A549 (cell line): ENCODE data around the gene PLCB3. TPM values are rescaled to one million over a fixed set of nuclear protein-coding genes. Genes with fewer than 3 reads are reported as not detected.
A peak's percentile ranks its signal among the peaks of the same experiment; 100 is the strongest.

Experiments used
- ATAC-seq, 2 experiments: fragments of 200-7000 bp in 1 of 2; fragments of >200 bp in 1 of 2; cut with Nextera tagmentation in 1 of 2; cut with Tn5 transposase in 1 of 2; 3 replicates each; pipeline versions ENCODE4 v1.8.0 to v1.9.1; 2018 to 2020; ENCODE audit warnings: mild to moderate bottlenecking in 1 of 2, moderate library complexity in 1 of 2
- CTCF ChIA-PET: fragments of 300-600 bp; sonication (Branson Sonifier 250); formaldehyde crosslinking; extraction: SDS; loops from one replicate; lab custom pipeline; 2021; ENCODE audit warnings: antibody characterized with exemption, inconsistent platforms; lab: Yijun Ruan, JAX
- POLR2A ChIA-PET: fragments of 350-600 bp; formaldehyde crosslinking; extraction: SDS; loops from one replicate; lab custom pipeline; 2021; ENCODE audit warnings: antibody characterized with exemption, inconsistent platforms; lab: Yijun Ruan, JAX
- DNase-seq, 2 experiments: peaks; one replicate each; pipeline versions ENCODE4 v3.0.0 to v3.0.0-alpha.2; 2011 to 2016; ENCODE audit warnings: low read depth in 1 of 2, low spot score in 1 of 2
- FAIRE-seq: peaks from 2 replicates; lab custom pipeline; 2011; peaks lifted over from hg19 to GRCh38; lab: Jason Lieb, UNC
- H3K27ac ChIP-seq, 2 experiments: fragments of >200 bp; sonication (Bioruptor Twin); formaldehyde crosslinking; 3 replicates each; pipeline ENCODE4 v1.5.1; 2016 to 2017
- H3K4me1 ChIP-seq: fragments of >200 bp; sonication (Bioruptor Twin); formaldehyde crosslinking; 3 replicates; pipeline ENCODE4 v1.6.1; 2016
- H3K4me2 ChIP-seq: fragments of >200 bp; sonication (Bioruptor Twin); formaldehyde crosslinking; 3 replicates; pipeline ENCODE4 v1.6.1; 2016
- H3K4me3 ChIP-seq: fragments of >200 bp; sonication (Bioruptor Twin); formaldehyde crosslinking; 3 replicates; pipeline ENCODE4 v1.5.1; 2016
- H3K9me3 ChIP-seq: fragments of >200 bp; sonication (Bioruptor Twin); formaldehyde crosslinking; 3 replicates; pipeline ENCODE4 v1.6.1; 2016
- EP300 ChIP-seq, 2 experiments: fragments of >200 bp; sonication (Bioruptor Twin); formaldehyde crosslinking; IDR thresholded peaks; 2 replicates in 1 of 2; 3 replicates in 1 of 2; pipeline ENCODE4 v1.6.1; 2016 to 2017
- FOSL2 ChIP-seq, 2 experiments: fragments of 450-650 bp in 1 of 2; fragments of >200 bp in 1 of 2; sonication (Bioruptor Twin) in 1 of 2; formaldehyde crosslinking; IDR thresholded peaks; 2 replicates each; pipeline versions ENCODE4 v1.5.0 to v1.6.1; 2016 to 2020; ENCODE audit warnings: mild to moderate bottlenecking in 1 of 2, moderate library complexity in 1 of 2
- HOXA7 ChIP-seq: fragments of 250-450 bp; sonication (Bioruptor Pico); IDR thresholded peaks from 2 replicates; pipeline ENCODE4 v1.5.0; 2020; ENCODE audit warnings: mild to moderate bottlenecking, moderate library complexity
- HOXB5 ChIP-seq: fragments of 250-450 bp; sonication (Bioruptor Pico); IDR thresholded peaks from 2 replicates; pipeline ENCODE4 v1.5.0; 2020; ENCODE audit warnings: mild to moderate bottlenecking, moderate library complexity
- JUN ChIP-seq, 2 experiments: fragments of >200 bp; sonication (Bioruptor Twin); formaldehyde crosslinking; IDR thresholded peaks; 2 replicates in 1 of 2; 3 replicates in 1 of 2; pipeline ENCODE4 v1.6.1; 2016 to 2017
- KDM1A ChIP-seq: fragments of 200-600 bp; sonication (generic); IDR thresholded peaks from 2 replicates; pipeline ENCODE4 v1.6.1; 2016; ENCODE audit warnings: low read depth, mild to moderate bottlenecking
- MAFK ChIP-seq: fragments of 450-650 bp; IDR thresholded peaks from 2 replicates; pipeline ENCODE4 v1.6.1; 2014; ENCODE audit not compliant: partially characterized antibody
- NPAS2 ChIP-seq: fragments of 250-450 bp; sonication (Bioruptor Pico); IDR thresholded peaks from 2 replicates; pipeline ENCODE4 v1.8.0; 2022; ENCODE audit warnings: mild to moderate bottlenecking, moderate library complexity, borderline replicate concordance
- RARB ChIP-seq: fragments of 250-450 bp; sonication (Bioruptor Pico); IDR thresholded peaks from 2 replicates; pipeline ENCODE4 v1.8.0; 2021; ENCODE audit warnings: mild to moderate bottlenecking, moderate library complexity
- RFX5 ChIP-seq: fragments of 450-650 bp; IDR thresholded peaks from 2 replicates; pipeline ENCODE4 v1.7.1; 2014; ENCODE audit warnings: antibody characterized with exemption, mild to moderate bottlenecking, moderate library complexity
- SMC3 ChIP-seq: fragments of >200 bp; sonication (Bioruptor Twin); formaldehyde crosslinking; IDR thresholded peaks from 3 replicates; pipeline ENCODE4 v1.6.1; 2018; ENCODE audit warnings: inconsistent platforms
- TFCP2L1 ChIP-seq: fragments of 250-450 bp; sonication (Bioruptor Pico); IDR thresholded peaks from 2 replicates; pipeline ENCODE4 v1.5.0; 2021; ENCODE audit warnings: mild to moderate bottlenecking
- TP53 ChIP-seq: fragments of 250-450 bp; sonication (Bioruptor Pico); IDR thresholded peaks from 2 replicates; pipeline ENCODE4 v1.5.0; 2021; ENCODE audit warnings: mild to moderate bottlenecking, moderate library complexity
- ZNF302 ChIP-seq: fragments of 250-450 bp; sonication (Bioruptor Pico); IDR thresholded peaks from 2 replicates; pipeline ENCODE4 v1.9.0; 2021; ENCODE audit warnings: inconsistent platforms, mild to moderate bottlenecking, moderate library complexity
- WGBS: methylation state at CpG from one replicate; pipeline ENCODE4 v1.1.6; 2017; ENCODE audit errors: missing lambda C conversion rate; 5-methylcytosine and 5-hydroxymethylcytosine counted together
- polyA plus RNA-seq, 4 experiments: library from polyadenylated mRNA; depleted of rRNA in 3 of 4; stranded (reverse); fragments of >200 nt; fragmentation: RNase III in 1 of 4; extraction: RNeasy Plus Mini Kit Qiagen cat#74134 plus additional on column Dnase treatment in 1 of 4; gene quantifications; 2 replicates in 3 of 4; 3 replicates in 1 of 4; pipeline ENCODE4 v1.2.3, GENCODE V29; 2011 to 2017
- TF ChIP-seq, protein P1 (sequence below): fragments of >200 bp; sonication (Bioruptor Twin); formaldehyde crosslinking; IDR thresholded peaks from 3 replicates; pipeline ENCODE4 v1.5.1; 2016
- TF ChIP-seq, protein P2 (sequence below): fragments of 250-450 bp; sonication (Bioruptor Pico); IDR thresholded peaks from 2 replicates; pipeline ENCODE4 v1.5.0; 2021; ENCODE audit warnings: mild to moderate bottlenecking, moderate library complexity, borderline replicate concordance
- TF ChIP-seq, protein P3 (sequence below): IDR thresholded peaks from 2 replicates; pipeline ENCODE4 v1.6.1; 2012
- TF ChIP-seq, protein P4 (sequence below): fragments of 150-350 bp; IDR thresholded peaks from 2 replicates; pipeline ENCODE4 v1.6.1; 2014; ENCODE audit warnings: low read depth, mild to moderate bottlenecking, low read length
- TF ChIP-seq, protein P5 (sequence below): fragments of >200 bp; sonication (Bioruptor Twin); formaldehyde crosslinking; IDR thresholded peaks from 3 replicates; pipeline ENCODE4 v1.6.1; 2016
- TF ChIP-seq, protein P6 (sequence below): fragments of 450-650 bp; IDR thresholded peaks from 2 replicates; pipeline ENCODE4 v1.6.1; 2014; ENCODE audit warnings: antibody characterized with exemption

Gene PLCB3
- polyA plus RNA-seq, 2 of the 4 experiments (the other 2 are of a cell fraction), result 8.8 to 21.2 TPM

DNA sequence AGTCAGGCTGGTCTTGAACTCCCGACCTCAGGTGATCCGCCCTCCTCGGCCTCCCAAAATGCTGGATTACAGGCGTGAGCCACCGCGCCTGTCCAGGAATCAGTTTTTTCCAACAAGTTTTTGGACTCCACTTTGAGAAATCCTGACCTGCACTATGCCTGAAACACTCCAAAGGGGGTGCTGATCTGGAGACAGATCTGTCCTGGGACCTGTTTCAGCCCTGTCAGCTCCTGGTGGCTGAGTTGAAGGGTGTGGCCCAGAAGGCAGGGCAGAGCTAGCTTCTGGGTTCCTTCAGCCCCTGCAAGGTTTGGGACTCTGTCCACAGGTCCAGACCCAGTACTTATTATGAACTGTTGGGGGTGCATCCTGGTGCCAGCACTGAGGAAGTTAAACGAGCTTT, 19.8 kb upstream of the PLCB3 start:
- peaks cover 46% of the 10 kb centered on the region for H3K4me1 ChIP-seq
- CTCF ChIA-PET, result interaction anchor here (1.5 to 2.8 kb wide), 3 partner anchors 14 to 73 kb away, joined by 4 to 14 read pairs (median 4); no protein-coding TSS in a partner anchor
- ATAC-seq, result no peak
- no peak for TF ChIP-seq RARB (CRISPR knock-in tag)
- TF ChIP-seq FOSL2 (IDR thresholded peaks at IDR 0.05), result no peak
- TF ChIP-seq FOSL2 (CRISPR knock-in tag; IDR thresholded peaks at IDR 0.05), result no peak
- TF ChIP-seq RFX5, result no peak
- TF ChIP-seq, protein P1, sequence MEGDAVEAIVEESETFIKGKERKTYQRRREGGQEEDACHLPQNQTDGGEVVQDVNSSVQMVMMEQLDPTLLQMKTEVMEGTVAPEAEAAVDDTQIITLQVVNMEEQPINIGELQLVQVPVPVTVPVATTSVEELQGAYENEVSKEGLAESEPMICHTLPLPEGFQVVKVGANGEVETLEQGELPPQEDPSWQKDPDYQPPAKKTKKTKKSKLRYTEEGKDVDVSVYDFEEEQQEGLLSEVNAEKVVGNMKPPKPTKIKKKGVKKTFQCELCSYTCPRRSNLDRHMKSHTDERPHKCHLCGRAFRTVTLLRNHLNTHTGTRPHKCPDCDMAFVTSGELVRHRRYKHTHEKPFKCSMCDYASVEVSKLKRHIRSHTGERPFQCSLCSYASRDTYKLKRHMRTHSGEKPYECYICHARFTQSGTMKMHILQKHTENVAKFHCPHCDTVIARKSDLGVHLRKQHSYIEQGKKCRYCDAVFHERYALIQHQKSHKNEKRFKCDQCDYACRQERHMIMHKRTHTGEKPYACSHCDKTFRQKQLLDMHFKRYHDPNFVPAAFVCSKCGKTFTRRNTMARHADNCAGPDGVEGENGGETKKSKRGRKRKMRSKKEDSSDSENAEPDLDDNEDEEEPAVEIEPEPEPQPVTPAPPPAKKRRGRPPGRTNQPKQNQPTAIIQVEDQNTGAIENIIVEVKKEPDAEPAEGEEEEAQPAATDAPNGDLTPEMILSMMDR, result no peak
- TF ChIP-seq, protein P2, sequence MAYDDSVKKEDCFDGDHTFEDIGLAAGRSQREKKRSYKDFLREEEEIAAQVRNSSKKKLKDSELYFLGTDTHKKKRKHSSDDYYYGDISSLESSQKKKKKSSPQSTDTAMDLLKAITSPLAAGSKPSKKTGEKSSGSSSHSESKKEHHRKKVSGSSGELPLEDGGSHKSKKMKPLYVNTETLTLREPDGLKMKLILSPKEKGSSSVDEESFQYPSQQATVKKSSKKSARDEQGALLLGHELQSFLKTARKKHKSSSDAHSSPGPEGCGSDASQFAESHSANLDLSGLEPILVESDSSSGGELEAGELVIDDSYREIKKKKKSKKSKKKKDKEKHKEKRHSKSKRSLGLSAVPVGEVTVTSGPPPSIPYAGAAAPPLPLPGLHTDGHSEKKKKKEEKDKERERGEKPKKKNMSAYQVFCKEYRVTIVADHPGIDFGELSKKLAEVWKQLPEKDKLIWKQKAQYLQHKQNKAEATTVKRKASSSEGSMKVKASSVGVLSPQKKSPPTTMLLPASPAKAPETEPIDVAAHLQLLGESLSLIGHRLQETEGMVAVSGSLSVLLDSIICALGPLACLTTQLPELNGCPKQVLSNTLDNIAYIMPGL (CRISPR knock-in tag), result no peak
- no peak for TF ChIP-seq HOXB5 (CRISPR knock-in tag)
- TF ChIP-seq TFCP2L1 (CRISPR knock-in tag), result no peak
- TF ChIP-seq, protein P3, sequence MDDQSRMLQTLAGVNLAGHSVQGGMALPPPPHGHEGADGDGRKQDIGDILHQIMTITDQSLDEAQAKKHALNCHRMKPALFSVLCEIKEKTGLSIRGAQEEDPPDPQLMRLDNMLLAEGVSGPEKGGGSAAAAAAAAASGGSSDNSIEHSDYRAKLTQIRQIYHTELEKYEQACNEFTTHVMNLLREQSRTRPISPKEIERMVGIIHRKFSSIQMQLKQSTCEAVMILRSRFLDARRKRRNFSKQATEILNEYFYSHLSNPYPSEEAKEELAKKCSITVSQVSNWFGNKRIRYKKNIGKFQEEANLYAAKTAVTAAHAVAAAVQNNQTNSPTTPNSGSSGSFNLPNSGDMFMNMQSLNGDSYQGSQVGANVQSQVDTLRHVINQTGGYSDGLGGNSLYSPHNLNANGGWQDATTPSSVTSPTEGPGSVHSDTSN, result no peak
- no peak for TF ChIP-seq EP300 (IDR thresholded peaks at IDR 0.05)
- no peak for TF ChIP-seq SMC3
- TF ChIP-seq, all 56 proteins: peak for 0
- no peak for FAIRE-seq
- Histone ChIP-seq H3K4me3 (no peak overlapping the region; the same call in 2 of the 3 replicates), H3K4me2 (peak overlapping the region; percentile 98), H3K9me3 (no peaks in the 10 kb centered on the region), H3K27ac (no peak overlapping the region; a peak in 1 of 6 replicates)
- POLR2A ChIA-PET, result no interaction called here
- DNase-seq, result no peak
- 89% methylated on average over 7 of the region's 7 CpGs for WGBS

DNA sequence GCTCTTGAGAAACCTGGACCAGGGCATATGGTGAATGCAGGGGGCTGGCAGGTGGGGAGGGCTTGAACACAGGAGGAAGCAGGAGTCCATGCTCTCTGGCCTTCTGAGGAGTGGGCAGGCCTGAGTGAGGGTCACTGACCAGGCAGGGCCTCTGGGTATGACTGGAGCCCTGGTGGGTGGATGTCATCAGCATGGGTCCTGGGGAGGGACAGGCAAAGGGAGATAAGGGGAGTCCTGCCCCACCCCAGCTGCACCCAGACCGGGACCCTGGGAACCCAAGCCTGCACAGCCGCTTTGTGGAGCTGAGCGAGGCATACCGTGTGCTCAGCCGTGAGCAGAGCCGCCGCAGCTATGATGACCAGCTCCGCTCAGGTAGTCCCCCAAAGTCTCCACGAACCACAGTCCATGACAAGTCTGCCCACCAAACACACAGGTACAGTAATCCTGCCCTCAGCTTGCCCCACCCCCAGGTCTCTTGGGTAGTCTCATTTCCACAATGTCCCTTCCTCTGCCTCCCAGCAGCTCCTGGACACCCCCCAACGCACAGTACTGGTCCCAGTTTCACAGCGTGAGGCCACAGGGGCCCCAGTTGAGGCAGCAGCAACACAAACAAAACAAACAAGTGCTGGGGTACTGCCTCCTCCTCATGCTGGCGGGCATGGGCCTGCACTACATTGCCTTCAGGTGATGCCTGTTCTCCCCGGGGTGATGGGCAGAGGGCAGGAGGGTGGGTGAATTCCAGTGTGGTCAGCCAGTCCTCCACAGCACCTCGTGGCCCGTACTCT, 19.0 kb upstream of the PLCB3 start:
- DNase-seq (no peak), FAIRE-seq (no peak), ATAC-seq (no peak)
- H3K27ac ChIP-seq, result no peak overlapping the region
- WGBS, result 92% methylated on average over 15 of the region's 15 CpGs
- no peak overlapping the region for H3K4me2 ChIP-seq
- ChIA-PET POLR2A (interaction anchor here (1.0 to 1.1 kb wide), 2 partner anchors 9 to 48 kb away, joined by 3 to 6 read pairs; partner anchors contain the start of gene FKBP2), CTCF (interaction anchor here (0.9 to 2.8 kb wide), 8 partner anchors 8 to 72 kb away, joined by 3 to 14 read pairs (median 8); no protein-coding TSS in a partner anchor)
- H3K4me1 ChIP-seq, result peaks cover 40% of the 10 kb centered on the region
- H3K4me3 ChIP-seq, result no peak overlapping the region
- no peaks in the 10 kb centered on the region for H3K9me3 ChIP-seq
- TF ChIP-seq MAFK (no peak), NPAS2 (no peak), KDM1A (no peak), SMC3 (no peak), TP53 (CRISPR knock-in tag) (no peak), ZNF302 (CRISPR knock-in tag) (no peak), HOXA7 (CRISPR knock-in tag) (no peak), JUN (IDR thresholded peaks at IDR 0.05) (no peak)
- TF ChIP-seq, protein P3, result no peak
- TF ChIP-seq, protein P1, result no peak
- TF ChIP-seq, protein P4, sequence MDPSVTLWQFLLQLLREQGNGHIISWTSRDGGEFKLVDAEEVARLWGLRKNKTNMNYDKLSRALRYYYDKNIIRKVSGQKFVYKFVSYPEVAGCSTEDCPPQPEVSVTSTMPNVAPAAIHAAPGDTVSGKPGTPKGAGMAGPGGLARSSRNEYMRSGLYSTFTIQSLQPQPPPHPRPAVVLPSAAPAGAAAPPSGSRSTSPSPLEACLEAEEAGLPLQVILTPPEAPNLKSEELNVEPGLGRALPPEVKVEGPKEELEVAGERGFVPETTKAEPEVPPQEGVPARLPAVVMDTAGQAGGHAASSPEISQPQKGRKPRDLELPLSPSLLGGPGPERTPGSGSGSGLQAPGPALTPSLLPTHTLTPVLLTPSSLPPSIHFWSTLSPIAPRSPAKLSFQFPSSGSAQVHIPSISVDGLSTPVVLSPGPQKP, result no peak
- TF ChIP-seq, protein P5, sequence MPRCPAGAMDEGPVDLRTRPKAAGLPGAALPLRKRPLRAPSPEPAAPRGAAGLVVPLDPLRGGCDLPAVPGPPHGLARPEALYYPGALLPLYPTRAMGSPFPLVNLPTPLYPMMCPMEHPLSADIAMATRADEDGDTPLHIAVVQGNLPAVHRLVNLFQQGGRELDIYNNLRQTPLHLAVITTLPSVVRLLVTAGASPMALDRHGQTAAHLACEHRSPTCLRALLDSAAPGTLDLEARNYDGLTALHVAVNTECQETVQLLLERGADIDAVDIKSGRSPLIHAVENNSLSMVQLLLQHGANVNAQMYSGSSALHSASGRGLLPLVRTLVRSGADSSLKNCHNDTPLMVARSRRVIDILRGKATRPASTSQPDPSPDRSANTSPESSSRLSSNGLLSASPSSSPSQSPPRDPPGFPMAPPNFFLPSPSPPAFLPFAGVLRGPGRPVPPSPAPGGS, result no peak
- TF ChIP-seq, protein P6, sequence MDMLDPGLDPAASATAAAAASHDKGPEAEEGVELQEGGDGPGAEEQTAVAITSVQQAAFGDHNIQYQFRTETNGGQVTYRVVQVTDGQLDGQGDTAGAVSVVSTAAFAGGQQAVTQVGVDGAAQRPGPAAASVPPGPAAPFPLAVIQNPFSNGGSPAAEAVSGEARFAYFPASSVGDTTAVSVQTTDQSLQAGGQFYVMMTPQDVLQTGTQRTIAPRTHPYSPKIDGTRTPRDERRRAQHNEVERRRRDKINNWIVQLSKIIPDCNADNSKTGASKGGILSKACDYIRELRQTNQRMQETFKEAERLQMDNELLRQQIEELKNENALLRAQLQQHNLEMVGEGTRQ, result no peak
